Spleen (tissue), 11 donors: ENCODE measurements around the gene MMUT. TPM values are rescaled to one million over a fixed set of nuclear protein-coding genes. Genes with fewer than 3 reads are reported as not detected.

ENCODE experiments used
- DNase-seq: peaks from one replicate; pipeline ENCODE4 v3.0.0-alpha.2; 2020
- H3K27ac ChIP-seq, 8 donors: fragments of 200-600 bp; sonication (generic) in 7 of 8; 1 replicate in 4 of 8; 2 replicates in 4 of 8; pipeline versions ENCODE4 v1.5.0 to v1.8.0; 2016 to 2021; ENCODE audit warnings: inconsistent platforms in 4 of 8, mild to moderate bottlenecking in 4 of 8, moderate library complexity in 1 of 8
- H3K27me3 ChIP-seq, 7 donors: fragments of 200-600 bp; sonication (generic) in 6 of 7; replicated peaks in 1 of 7; 1 replicate in 4 of 7; 2 replicates in 3 of 7; pipeline versions ENCODE4 v1.5.0 to v1.8.0; 2016 to 2021; ENCODE audit warnings: inconsistent platforms in 3 of 7, mild to moderate bottlenecking in 1 of 7
- H3K36me3 ChIP-seq, 6 donors: fragments of 200-600 bp; sonication (generic) in 5 of 6; 1 replicate in 4 of 6; 2 replicates in 2 of 6; pipeline versions ENCODE4 v1.5.0 to v1.8.0; 2016 to 2021; ENCODE audit warnings: inconsistent platforms in 2 of 6
- H3K4me1 ChIP-seq, 6 donors: fragments of 200-600 bp; sonication (generic) in 5 of 6; 1 replicate in 3 of 6; 2 replicates in 3 of 6; pipeline versions ENCODE4 v1.5.0 to v1.8.0; 2016 to 2021; ENCODE audit warnings: inconsistent platforms in 3 of 6
- H3K4me3 ChIP-seq, 8 donors: fragments of 200-600 bp; sonication (generic) in 7 of 8; 1 replicate in 4 of 8; 2 replicates in 4 of 8; pipeline versions ENCODE4 v1.5.0 to v1.8.0; 2016 to 2021; ENCODE audit warnings: inconsistent platforms in 4 of 8, mild to moderate bottlenecking in 4 of 8, moderate library complexity in 2 of 8
- H3K9me3 ChIP-seq, 8 donors: fragments of 200-600 bp; sonication (generic) in 7 of 8; 1 replicate in 4 of 8; 2 replicates in 4 of 8; pipeline versions ENCODE4 v1.5.0 to v1.8.0; 2016 to 2021; ENCODE audit warnings: inconsistent platforms in 4 of 8
- POLR2A ChIP-seq, 3 donors: fragments of 450-650 bp; IDR thresholded peaks; one replicate each; pipeline ENCODE4 v1.5.1; 2017; ENCODE audit warnings: antibody characterized with exemption in 3 of 3, mild to moderate bottlenecking in 1 of 3
- POLR2AphosphoS5 ChIP-seq, 3 donors: sonication (generic); formaldehyde crosslinking; IDR thresholded peaks; one replicate each; pipeline ENCODE4 v1.5.1; 2017; ENCODE audit warnings: antibody characterized with exemption in 3 of 3
- WGBS, 5 donors: extraction: QIAGEN DNeasy Blood & Tissue Kit in 3 of 5; methylation state at CpG; one replicate each; pipeline versions ENCODE4 v1.1.5 to v1.1.7; 2013 to 2018; 5-methylcytosine and 5-hydroxymethylcytosine counted together
- intact Hi-C: fragments of 100-400 bp; cut with DNase I; formaldehyde crosslinking; loops from one replicate; pipeline ENCODE4 v1.15.0; 2023; ENCODE audit warnings: low total_unique reads
- polyA plus RNA-seq, 3 donors: library from polyadenylated mRNA; stranded (reverse); fragments of 200-250 nt; gene quantifications; one replicate each; pipeline ENCODE4 v1.2.1, GENCODE V29; 2013
- total RNA-seq, 7 donors: library from RNA; depleted of rRNA in 3 of 7; stranded (reverse); fragments of >200 nt in 3 of 7; fragmentation: NEBNext Ultra II Directional in 4 of 7; extraction: Animal tissue kit (Norgen Biotek cat#: 25700) in 4 of 7; gene quantifications; one replicate each; pipeline versions ENCODE4 v1.1.0 to v1.2.1, GENCODE V29; 2016 to 2021
- TF ChIP-seq, protein P1 (sequence below), 11 experiments: fragments of 200-600 bp in 7 of 11; fragments of 450-650 bp in 4 of 11; sonication (generic) in 4 of 11; IDR thresholded peaks in 8 of 11; conservative IDR thresholded peaks in 3 of 11; 1 replicate in 7 of 11; 2 replicates in 4 of 11; pipeline versions ENCODE4 v1.4.0 to v1.8.0; 2016 to 2021; ENCODE audit warnings: antibody characterized with exemption in 11 of 11, inconsistent platforms in 4 of 11, mild to moderate bottlenecking in 1 of 11
- donor health status: healthy with polysubstance abuse.
- donor health status: DM: no; HTN: no; CAD: no; lungs with moderate emphysema.
- donor health status: DM: no; HTN: no; CAD: no.
- donor health status: Bipolar disorder and iron deficiency.
- donor health status: healthy.
- donor health status: DM: no; HTN: no; CAD: no.
- donor health status: DM: yes; HTN: yes; CAD: no.

The MMUT gene
- total and polyA plus RNA-seq, 10 donors: 6.2 to 16.6 (median 10.1) TPM

DNA sequence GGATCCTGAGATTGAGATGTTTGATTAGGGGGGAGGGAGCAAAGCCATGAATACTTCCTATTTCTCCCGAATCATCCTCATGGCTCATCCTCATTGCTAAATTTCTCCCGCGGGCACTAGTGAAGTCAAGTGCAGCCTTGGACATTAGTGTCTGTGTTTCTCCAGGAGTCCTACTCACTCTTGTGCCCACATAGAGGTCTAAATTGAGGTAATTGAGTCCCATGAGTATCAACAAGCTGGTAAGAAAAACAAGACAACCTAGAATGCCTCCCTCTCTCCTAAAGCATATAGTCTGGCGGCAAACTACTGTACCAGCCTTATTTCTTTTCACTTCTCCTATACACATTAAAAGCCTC is 537 bp upstream of the MMUT start:
- intact Hi-C loops: no loop called here
- Histone ChIP-seq H3K4me3 (peak overlapping the region; percentile 53 to 92 (median 74)), H3K9me3 (no peaks in the 10 kb centered on the region), H3K36me3 (peaks cover 0 to 7% (median 3%) of the 10 kb centered on the region in 6 donors), H3K27ac (peak overlapping the region; percentile 55 to 89 (median 82)), H3K4me1 (peaks cover 17 to 78% (median 49%) of the 10 kb centered on the region in 6 donors), H3K27me3 (no peaks in the 10 kb centered on the region)
- no peak for DNase-seq
- 0 to 1% (median 0%) methylated on average over 4 of the region's 4 CpGs for WGBS, 5 donors
- TF ChIP-seq POLR2AphosphoS5 (IDR thresholded peaks at IDR 0.05) (no peak), POLR2A (IDR thresholded peaks at IDR 0.05) (no peak)
- TF ChIP-seq, protein P1, sequence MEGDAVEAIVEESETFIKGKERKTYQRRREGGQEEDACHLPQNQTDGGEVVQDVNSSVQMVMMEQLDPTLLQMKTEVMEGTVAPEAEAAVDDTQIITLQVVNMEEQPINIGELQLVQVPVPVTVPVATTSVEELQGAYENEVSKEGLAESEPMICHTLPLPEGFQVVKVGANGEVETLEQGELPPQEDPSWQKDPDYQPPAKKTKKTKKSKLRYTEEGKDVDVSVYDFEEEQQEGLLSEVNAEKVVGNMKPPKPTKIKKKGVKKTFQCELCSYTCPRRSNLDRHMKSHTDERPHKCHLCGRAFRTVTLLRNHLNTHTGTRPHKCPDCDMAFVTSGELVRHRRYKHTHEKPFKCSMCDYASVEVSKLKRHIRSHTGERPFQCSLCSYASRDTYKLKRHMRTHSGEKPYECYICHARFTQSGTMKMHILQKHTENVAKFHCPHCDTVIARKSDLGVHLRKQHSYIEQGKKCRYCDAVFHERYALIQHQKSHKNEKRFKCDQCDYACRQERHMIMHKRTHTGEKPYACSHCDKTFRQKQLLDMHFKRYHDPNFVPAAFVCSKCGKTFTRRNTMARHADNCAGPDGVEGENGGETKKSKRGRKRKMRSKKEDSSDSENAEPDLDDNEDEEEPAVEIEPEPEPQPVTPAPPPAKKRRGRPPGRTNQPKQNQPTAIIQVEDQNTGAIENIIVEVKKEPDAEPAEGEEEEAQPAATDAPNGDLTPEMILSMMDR (IDR thresholded peaks at IDR 0.05 in 8 of 11, conservative IDR thresholded peaks at IDR 0.05 in 3 of 11): no peak

DNA sequence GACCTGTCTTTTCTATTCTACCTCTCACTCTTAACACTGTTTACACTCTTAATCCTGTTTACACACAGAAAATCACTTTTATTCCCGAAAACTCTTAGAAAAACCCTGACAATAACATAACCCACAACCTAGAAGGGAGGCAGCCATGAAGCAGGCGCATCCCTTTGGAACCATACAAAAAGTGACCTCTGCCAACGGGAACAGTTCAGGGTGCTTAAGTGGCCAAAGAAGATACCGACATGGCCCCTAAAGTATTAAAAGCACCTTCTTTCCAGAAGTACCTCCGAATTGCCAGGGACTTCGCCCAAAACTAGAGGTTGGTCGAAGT is 490 bp downstream of the MMUT start:
- TF ChIP-seq POLR2AphosphoS5 (IDR thresholded peaks at IDR 0.05): no peak
- TF ChIP-seq, protein P1 (IDR thresholded peaks at IDR 0.05 in 8 of 11, conservative IDR thresholded peaks at IDR 0.05 in 3 of 11): no peak
- TF ChIP-seq POLR2A (IDR thresholded peaks at IDR 0.05): no peak
- H3K27me3 ChIP-seq: no peaks in the 10 kb centered on the region
- WGBS, 5 donors: 1 to 4% (median 3%) methylated on average over 7 of the region's 7 CpGs
- intact Hi-C loops: no loop called here
- DNase-seq: no peak
- H3K27ac ChIP-seq: peak overlapping the region; percentile 55 to 89 (median 82)
- peaks cover 17 to 82% (median 49%) of the 10 kb centered on the region in 6 donors for H3K4me1 ChIP-seq
- H3K4me3 ChIP-seq: peak overlapping the region; percentile 53 to 92 (median 74)
- H3K9me3 ChIP-seq: no peaks in the 10 kb centered on the region
- H3K36me3 ChIP-seq: peaks cover 0 to 17% (median 6%) of the 10 kb centered on the region in 6 donors

DNA sequence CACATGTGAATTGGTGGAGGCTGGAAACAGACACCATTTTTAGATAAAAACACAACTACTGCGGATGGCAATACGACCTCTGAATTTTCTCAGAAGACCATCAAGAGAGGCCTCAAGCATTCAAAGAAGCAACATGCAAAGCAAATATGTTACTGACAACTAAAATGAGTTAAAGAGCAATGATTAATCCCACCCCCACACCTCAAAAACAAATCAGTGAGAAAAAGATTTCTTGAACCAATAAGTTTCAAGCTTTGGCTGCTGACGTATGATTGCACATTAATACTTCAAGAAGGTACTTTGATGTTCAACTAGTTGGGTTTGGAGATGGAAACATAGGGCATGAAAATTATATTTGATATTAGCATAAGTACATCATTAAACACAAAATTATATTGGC is 982 bp downstream of the MMUT start:
- H3K9me3 ChIP-seq: no peaks in the 10 kb centered on the region
- peaks cover 17 to 82% (median 49%) of the 10 kb centered on the region in 6 donors for H3K4me1 ChIP-seq
- no peaks in the 10 kb centered on the region for H3K27me3 ChIP-seq
- peak overlapping the region; percentile 53 to 92 (median 74) for H3K4me3 ChIP-seq
- 27 to 50% (median 38%) methylated on average over 3 of the region's 3 CpGs for WGBS, 5 donors
- peak overlapping the region in 1 of 8 donors; percentile 89 for H3K27ac ChIP-seq
- no peak for DNase-seq
- H3K36me3 ChIP-seq: peaks cover 0 to 22% (median 9%) of the 10 kb centered on the region in 6 donors
- intact Hi-C loops: no loop called here
- TF ChIP-seq, protein P1 (IDR thresholded peaks at IDR 0.05 in 8 of 11, conservative IDR thresholded peaks at IDR 0.05 in 3 of 11): no peak

DNA sequence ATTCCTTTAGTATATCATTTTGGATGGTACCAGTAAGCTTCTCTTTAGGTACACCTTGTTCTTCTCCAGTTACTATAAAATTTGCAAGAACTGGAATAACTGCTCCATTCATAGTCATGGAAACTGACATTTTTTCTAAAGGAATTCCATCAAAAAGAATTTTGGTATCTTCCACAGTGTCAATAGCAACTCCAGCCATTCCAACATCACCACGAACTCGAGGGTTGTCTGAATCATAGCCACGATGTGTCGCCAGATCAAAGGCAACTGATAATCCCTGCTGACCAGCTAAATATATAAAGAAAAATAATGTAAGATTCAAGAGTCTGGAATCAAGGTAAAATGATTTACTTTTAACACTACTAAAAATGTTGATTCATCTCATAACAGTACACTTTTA is 5.3 kb downstream of the MMUT start:
- no peak overlapping the region for H3K27ac ChIP-seq
- H3K36me3 ChIP-seq: peaks cover 0 to 65% (median 27%) of the 10 kb centered on the region in 6 donors
- no peak for DNase-seq
- 75 to 96% (median 93%) methylated on average over 4 of the region's 4 CpGs for WGBS, 5 donors
- H3K9me3 ChIP-seq: no peaks in the 10 kb centered on the region
- no peak for TF ChIP-seq POLR2A (IDR thresholded peaks at IDR 0.05)
- TF ChIP-seq, protein P1 (IDR thresholded peaks at IDR 0.05 in 8 of 11, conservative IDR thresholded peaks at IDR 0.05 in 3 of 11): no peak
- no peak for TF ChIP-seq POLR2AphosphoS5 (IDR thresholded peaks at IDR 0.05)
- H3K27me3 ChIP-seq: no peaks in the 10 kb centered on the region
- no peak overlapping the region for H3K4me3 ChIP-seq
- H3K4me1 ChIP-seq: peaks cover 17 to 52% (median 28%) of the 10 kb centered on the region in 6 donors
- intact Hi-C loops: no loop called here
